ENCODE data around the gene LILRB2.
A peak's percentile ranks its signal among the peaks of the same experiment; 100 is the strongest.

LILRB2 gene

DNA sequence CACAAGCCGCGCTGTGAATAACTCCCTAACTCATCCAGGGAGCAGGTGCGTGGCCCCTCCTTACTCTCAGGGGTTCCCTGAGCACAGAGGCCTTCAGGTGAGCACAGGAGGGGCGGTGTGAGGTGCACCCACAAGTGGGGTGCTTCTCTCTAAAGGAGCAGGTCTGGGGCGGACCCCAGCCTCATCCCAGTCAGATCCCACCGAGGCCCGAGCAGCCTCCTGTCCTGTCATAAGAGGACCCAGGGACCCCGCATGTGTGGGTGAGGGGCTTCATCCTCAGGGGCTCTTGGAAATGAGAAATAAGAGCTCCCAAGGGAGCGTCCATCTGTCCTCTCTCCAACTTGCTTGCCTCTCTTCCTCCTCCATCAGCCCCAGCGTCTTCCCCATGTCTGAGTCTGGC, 35.0 kb upstream of the LILRB2 start:
- no peak overlapping the region for H3K27ac Mint-ChIP-seq
- H3K4me3 Mint-ChIP-seq: no peak overlapping the region
- DNase-seq: no peak
- no peaks in the 10 kb centered on the region for H3K9me3 Mint-ChIP-seq
- H3K36me3 Mint-ChIP-seq: no peaks in the 10 kb centered on the region
- ATAC-seq (replicated peaks): no peak
- H3K4me1 Mint-ChIP-seq: peaks cover 20 to 35% of the 10 kb centered on the region in 2 donors
- peaks cover 40 to 42% of the 10 kb centered on the region in 2 donors for H3K27me3 Mint-ChIP-seq

DNA sequence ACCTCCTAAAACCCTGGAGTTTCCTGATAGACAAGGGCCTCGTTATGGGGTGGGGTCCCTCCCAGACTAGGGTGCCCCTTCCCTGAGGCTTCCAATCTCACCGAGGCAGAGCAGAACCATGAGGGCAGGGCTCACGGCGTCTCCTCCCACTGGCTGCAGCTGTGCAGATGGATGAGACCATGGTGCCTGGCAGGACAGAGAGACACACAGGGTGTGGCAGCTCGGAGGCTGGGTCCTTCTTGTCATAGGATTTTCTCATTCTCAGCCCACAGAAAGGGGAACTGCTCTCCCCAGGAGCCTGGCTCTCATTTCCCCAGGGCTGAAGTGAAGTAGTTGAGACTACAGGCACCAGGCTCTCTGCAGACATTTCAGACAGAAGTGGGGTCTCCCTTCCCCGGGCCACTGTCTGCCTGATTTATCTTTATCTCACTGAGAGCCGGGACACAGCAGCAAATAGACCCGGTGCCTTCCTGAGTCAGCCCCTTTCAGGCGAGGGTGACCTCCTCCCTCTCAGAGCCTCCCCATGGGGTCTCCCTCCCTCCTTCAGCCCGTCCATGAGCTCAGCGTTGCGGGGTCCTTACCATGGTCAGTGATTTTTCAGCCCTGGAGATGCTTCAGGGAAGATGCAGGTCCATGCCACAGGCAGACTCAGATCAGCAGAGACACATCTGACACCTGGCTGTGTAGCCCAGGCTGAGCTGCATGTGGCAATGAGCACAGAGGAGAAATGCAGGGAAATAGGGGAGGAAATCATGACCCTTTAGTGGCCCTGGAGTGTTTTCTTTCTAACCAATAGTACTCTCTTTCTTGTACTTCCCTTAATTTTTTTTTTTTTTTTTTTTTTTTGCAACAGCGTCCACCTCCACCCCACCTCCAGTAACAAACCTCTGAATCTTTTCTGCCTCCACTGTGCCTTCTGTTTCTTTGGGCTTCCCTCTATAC, 31.8 kb upstream of the LILRB2 start, which contains the start of gene LILRA5:
Gene LILRA5 (minus strand): TSS at position 731 of the 942 bp plus-strand sequence. CDS start 147 bp downstream, at position 584.
- Mint-ChIP-seq H3K27ac (peak within 1 kb of the TSS; percentile 33), H3K4me3 (peak within 1 kb of the TSS; percentile 5 to 12)

DNA sequence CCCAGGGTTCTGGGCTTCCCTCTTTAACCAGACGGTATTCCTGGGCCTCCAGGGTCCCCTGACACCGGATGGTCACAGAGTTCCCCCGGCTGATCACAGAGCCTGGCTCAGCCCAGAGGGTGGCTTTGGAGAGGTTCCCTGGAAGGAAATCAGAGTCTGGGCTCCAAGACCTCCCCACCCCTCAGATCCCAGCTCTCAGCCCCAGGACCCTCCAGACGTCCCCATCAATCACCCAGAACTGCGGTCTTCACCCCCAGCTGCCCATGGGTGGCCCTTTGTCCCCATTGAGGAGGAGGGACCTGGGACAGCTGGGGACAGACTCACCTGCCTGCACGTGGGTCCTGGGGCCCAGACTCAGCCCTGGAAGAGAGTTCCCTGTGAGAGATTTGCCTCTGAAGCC, 31.1 kb upstream of the LILRB2 start:
- H3K27ac Mint-ChIP-seq: no peak overlapping the region
- peaks cover 8 to 21% of the 10 kb centered on the region in 2 donors for H3K4me1 Mint-ChIP-seq
- H3K4me3 Mint-ChIP-seq: no peak overlapping the region
- no peaks in the 10 kb centered on the region for H3K9me3 Mint-ChIP-seq
- DNase-seq (no peak), ATAC-seq (replicated peaks) (peak in 1 of 2 donors; percentile 9)
- peaks cover 57 to 63% of the 10 kb centered on the region in 2 donors for H3K27me3 Mint-ChIP-seq
- H3K36me3 Mint-ChIP-seq: no peaks in the 10 kb centered on the region

More for the DNA sequence above, 31.8 kb upstream of the LILRB2 start, which contains the start of gene LILRA5:
- H3K36me3 Mint-ChIP-seq: no peaks in the 10 kb centered on the region
- ATAC-seq (replicated peaks) (peak; percentile 99), DNase-seq (peak; percentile 36)
- peaks cover 50 to 56% of the 10 kb centered on the region in 2 donors for H3K27me3 Mint-ChIP-seq
- no peaks in the 10 kb centered on the region for H3K9me3 Mint-ChIP-seq
- peaks cover 11 to 21% of the 10 kb centered on the region in 2 donors for H3K4me1 Mint-ChIP-seq

DNA sequence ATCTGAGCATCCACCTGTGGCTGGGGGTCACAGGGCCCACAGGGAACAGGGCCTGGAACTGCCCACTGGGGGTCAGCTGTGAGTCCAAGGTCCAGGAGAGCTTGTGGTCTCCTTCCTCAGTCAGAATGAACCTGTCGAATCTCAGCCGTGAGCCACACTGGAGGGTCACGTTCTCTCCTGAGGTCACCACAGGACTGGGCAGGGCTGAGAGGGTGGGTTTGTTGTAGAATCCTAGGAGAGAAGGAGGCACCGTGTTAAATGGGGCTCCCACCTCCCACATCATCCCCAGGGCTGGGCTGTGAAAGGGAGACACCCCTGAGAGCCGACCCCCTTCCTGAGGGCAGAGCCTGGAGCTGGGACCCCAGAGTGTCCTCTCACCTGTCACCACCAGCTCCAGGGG, 30.6 kb upstream of the LILRB2 start:
- H3K9me3 Mint-ChIP-seq: no peaks in the 10 kb centered on the region
- H3K27me3 Mint-ChIP-seq: peaks cover 61 to 65% of the 10 kb centered on the region in 2 donors
- H3K36me3 Mint-ChIP-seq: no peaks in the 10 kb centered on the region
- H3K4me3 Mint-ChIP-seq: no peak overlapping the region
- H3K4me1 Mint-ChIP-seq: peaks cover 8 to 21% of the 10 kb centered on the region in 2 donors
- ATAC-seq (replicated peaks): no peak
- DNase-seq: no peak
- no peak overlapping the region for H3K27ac Mint-ChIP-seq

DNA sequence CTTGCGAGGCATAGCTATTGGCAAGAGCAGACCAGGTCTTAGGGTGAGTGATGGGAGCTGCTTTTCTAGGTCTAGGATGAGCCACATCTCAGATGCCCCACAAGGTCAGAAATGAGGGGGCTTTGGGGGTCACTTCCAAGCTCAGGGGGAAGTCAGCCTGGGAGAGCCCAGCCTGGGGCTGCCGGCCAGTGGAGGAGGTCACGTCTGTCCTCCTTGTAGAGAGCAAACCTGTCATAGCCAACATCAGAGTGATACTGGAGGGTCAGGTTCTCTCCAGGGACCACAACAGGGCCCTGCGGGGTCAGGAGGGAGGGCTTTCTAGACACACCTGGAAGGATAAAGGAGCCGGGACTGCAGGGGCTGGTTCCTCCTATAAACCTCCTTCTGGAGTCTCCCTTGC, 29.6 kb upstream of the LILRB2 start:
- Mint-ChIP-seq H3K27ac (no peak overlapping the region), H3K27me3 (peaks cover 62 to 67% of the 10 kb centered on the region in 2 donors), H3K4me1 (peaks cover 8 to 21% of the 10 kb centered on the region in 2 donors), H3K36me3 (no peaks in the 10 kb centered on the region), H3K9me3 (no peaks in the 10 kb centered on the region), H3K4me3 (no peak overlapping the region)
- no peak for DNase-seq
- ATAC-seq (replicated peaks): no peak

DNA sequence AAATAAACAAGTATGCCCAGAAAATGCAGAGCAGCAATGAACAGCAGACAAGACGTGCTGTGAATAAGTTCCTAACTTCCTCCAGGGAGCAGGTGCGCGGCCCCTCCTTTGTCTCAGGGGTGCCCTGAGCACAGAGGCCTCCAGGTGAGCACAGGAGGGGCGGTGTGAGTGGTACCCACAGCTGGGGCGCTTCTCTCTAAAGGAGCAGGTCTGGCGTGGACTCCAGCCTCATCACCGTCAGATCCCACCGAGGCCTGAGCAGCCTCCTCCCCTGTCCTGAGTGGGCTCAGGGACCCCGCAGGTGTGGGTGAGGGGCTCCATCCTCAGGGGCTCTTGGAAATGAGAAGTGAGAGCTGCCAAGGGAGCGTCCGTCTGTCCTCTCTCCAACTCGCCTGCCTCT, 28.9 kb upstream of the LILRB2 start:
- H3K36me3 Mint-ChIP-seq: no peaks in the 10 kb centered on the region
- ATAC-seq (replicated peaks) (no peak), DNase-seq (no peak)
- H3K27me3 Mint-ChIP-seq: peaks cover 70 to 74% of the 10 kb centered on the region in 2 donors
- no peak overlapping the region for H3K27ac Mint-ChIP-seq
- peaks cover 11 to 26% of the 10 kb centered on the region in 2 donors for H3K4me1 Mint-ChIP-seq
- no peak overlapping the region for H3K4me3 Mint-ChIP-seq
- peaks cover 1 to 3% of the 10 kb centered on the region in 2 donors for H3K9me3 Mint-ChIP-seq

DNA sequence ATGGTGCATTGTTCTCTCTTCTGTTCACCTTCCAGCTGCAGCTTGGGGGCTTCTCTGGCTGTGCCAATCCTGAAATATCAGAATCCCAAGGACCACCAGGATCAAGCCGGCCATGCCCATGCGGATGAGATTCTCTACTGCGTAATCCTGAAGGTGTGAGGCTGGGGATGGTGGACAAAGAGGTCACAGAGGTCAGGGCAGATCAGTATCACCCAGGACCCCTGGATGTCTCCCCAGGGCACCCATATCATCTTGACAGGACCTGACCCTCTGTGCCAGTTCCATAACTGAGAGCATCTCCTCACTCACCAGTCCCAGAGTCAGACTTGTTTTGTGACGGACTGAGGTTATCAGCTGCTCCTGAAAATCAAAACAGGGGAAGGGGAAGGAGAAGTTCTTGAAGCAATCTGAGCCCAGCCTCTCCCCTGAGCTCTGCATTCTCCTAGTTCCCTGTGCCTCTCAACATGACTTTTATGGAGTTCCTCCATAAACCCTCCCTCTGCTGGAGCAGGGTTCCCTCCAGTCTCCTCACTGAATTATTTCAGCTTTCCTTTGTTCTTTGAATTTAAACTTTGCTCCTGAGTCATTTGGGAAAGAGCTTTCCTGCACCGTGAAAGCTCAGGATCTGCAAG, 26.6 kb upstream of the LILRB2 start:
- Mint-ChIP-seq H3K4me1 (peaks cover 9 to 15% of the 10 kb centered on the region in 2 donors), H3K36me3 (no peaks in the 10 kb centered on the region), H3K9me3 (peaks cover 1 to 4% of the 10 kb centered on the region in 2 donors), H3K4me3 (no peak overlapping the region), H3K27ac (no peak overlapping the region), H3K27me3 (peaks cover 58 to 80% of the 10 kb centered on the region in 2 donors)
- ATAC-seq (replicated peaks): no peak
- no peak for DNase-seq

DNA sequence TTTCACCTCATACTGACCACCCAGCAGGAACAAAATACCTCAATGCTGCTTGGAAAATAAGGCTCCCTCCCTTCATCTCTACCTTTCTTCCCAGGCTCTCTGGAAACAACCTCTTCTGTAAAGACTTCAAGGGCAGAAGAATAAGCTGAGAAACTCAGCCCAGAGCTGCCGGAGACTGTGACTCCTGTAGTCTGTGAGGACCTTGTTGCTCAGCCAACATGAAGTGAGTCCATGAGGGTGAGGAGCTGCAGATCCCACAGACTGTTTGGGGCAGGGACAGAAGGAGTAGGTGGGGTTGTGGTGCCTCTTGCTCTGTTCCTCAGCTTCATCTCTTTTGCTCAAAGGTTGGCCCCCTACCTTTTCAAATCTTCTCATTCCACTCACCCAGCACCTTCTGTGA, 24.2 kb upstream of the LILRB2 start:
- Mint-ChIP-seq H3K27ac (no peak overlapping the region), H3K9me3 (peaks cover 1 to 4% of the 10 kb centered on the region in 2 donors), H3K27me3 (peaks cover 60 to 83% of the 10 kb centered on the region in 2 donors), H3K36me3 (no peaks in the 10 kb centered on the region), H3K4me1 (peaks cover 5 to 8% of the 10 kb centered on the region in 2 donors), H3K4me3 (no peak overlapping the region)
- ATAC-seq (replicated peaks): no peak
- no peak for DNase-seq

DNA sequence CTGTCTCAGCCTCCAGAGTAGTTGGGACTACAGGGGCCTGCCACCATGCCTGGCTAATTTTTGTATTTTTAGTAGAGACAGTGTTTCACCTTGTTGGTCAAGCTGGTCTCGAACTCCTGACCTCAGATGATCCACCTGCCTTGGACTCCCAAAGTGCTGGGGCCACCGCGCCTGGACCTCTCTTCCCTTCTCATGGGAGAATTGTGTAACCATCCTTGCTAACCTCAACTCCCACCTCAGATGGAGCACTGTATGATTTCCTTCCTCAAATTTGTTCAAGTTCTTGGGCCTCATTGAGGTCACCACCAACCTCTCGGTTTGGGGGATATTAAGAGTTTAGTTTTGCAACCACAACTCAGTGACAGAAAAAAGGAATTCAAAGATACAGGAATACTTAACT, 21.3 kb upstream of the LILRB2 start:
- no peak for ATAC-seq (replicated peaks)
- no peak for DNase-seq
- Mint-ChIP-seq H3K27ac (no peak overlapping the region), H3K36me3 (no peaks in the 10 kb centered on the region), H3K4me1 (peaks cover 12 to 21% of the 10 kb centered on the region in 2 donors), H3K27me3 (peaks cover 70 to 92% of the 10 kb centered on the region in 2 donors), H3K4me3 (no peak overlapping the region), H3K9me3 (peaks cover 1 to 4% of the 10 kb centered on the region in 2 donors)

DNA sequence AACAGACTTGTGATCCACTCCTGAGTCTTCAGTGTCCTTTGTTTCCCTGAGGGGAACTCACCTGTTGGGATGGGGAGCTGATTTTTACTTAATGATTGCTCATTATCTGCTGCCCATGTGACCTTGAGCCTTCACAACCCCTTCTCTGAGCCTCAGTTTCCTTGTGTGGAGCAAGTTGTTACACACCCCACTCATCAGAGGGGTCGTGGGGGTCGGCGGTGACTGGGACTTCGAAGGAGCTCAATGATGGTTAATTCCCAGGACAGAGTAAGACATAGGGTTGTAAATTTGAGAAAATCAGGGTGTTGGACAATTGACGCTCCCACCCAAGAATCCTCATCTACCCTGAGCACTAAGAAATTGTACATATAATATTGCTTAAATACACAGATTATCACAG, 18.6 kb upstream of the LILRB2 start:
- ATAC-seq (replicated peaks) (no peak), DNase-seq (no peak)
- H3K27me3 Mint-ChIP-seq: peaks cover 48 to 74% of the 10 kb centered on the region in 2 donors
- no peak overlapping the region for H3K27ac Mint-ChIP-seq
- H3K9me3 Mint-ChIP-seq: no peaks in the 10 kb centered on the region
- H3K36me3 Mint-ChIP-seq: peaks cover 0 to under 1% of the 10 kb centered on the region in 2 donors
- H3K4me3 Mint-ChIP-seq: no peak overlapping the region
- peaks cover 7 to 14% of the 10 kb centered on the region in 2 donors for H3K4me1 Mint-ChIP-seq

DNA sequence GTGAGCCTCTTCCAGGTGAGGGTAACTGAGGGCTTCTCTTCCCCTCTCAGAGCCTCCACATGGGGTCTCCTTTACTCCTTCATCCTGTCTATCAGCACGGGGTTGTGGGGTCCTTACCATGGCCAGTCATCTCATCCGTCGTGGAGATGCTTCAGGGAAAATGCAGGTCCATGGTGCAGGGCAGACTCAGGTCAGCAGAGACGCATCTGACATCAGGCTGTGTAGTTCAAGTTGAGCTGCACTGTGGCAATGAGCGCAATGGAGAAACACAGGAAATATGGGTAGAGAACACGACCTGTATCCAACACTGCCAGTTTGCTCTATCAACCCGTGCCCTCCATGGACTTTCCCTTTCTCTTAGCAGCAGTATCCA, 18.2 kb upstream of the LILRB2 start:
- Mint-ChIP-seq H3K4me3 (no peak overlapping the region), H3K9me3 (no peaks in the 10 kb centered on the region), H3K27ac (no peak overlapping the region), H3K36me3 (peaks cover 0 to 3% of the 10 kb centered on the region in 2 donors), H3K27me3 (peaks cover 52 to 74% of the 10 kb centered on the region in 2 donors), H3K4me1 (peaks cover 7 to 13% of the 10 kb centered on the region in 2 donors)
- no peak for DNase-seq
- no peak for ATAC-seq (replicated peaks)

DNA sequence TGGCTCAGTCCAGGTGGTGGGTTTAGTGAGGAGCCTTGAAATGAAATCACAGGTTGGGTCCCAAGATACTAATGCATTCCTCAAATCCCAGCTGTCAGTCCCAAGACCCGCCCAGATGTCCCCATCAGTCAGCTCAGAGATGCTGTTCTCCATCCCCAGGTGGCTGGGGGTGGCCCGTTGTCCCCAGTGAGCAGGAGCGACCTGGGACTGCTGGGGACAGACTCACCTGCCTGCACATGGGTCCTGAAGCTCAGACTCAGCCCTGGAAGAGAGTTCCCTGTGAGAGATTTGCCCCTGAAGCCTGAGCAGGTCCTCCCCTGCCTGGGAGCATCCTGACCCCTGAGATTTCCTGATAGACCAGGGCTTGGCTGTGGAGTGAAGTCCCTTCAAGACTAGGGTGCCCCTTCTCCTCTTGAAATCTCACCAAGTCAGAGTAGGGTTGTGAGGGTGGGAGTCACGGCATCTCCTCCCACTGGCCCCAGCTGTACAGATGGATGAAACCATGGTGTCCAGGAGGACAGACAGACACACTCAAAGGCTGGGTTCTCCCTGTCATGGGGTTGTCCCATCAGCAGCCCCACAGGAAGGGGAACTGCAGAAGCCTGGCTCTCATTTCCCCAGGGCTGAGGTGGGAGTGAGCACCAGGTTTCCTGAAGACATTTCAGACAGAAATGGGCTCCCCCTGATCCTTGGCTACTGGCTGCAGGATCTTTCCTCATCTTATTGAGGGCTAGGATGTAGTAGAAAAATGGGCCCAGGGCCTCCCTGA, 17.6 kb upstream of the LILRB2 start:
- peaks cover 7 to 13% of the 10 kb centered on the region in 2 donors for H3K4me1 Mint-ChIP-seq
- peaks cover 57 to 74% of the 10 kb centered on the region in 2 donors for H3K27me3 Mint-ChIP-seq
- H3K27ac Mint-ChIP-seq: no peak overlapping the region
- no peak overlapping the region for H3K4me3 Mint-ChIP-seq
- H3K36me3 Mint-ChIP-seq: peaks cover 0 to 3% of the 10 kb centered on the region in 2 donors
- peak in 1 of 2 donors; percentile 45 for ATAC-seq (replicated peaks)
- DNase-seq: no peak
- peaks cover 0 to under 1% of the 10 kb centered on the region in 2 donors for H3K9me3 Mint-ChIP-seq

DNA sequence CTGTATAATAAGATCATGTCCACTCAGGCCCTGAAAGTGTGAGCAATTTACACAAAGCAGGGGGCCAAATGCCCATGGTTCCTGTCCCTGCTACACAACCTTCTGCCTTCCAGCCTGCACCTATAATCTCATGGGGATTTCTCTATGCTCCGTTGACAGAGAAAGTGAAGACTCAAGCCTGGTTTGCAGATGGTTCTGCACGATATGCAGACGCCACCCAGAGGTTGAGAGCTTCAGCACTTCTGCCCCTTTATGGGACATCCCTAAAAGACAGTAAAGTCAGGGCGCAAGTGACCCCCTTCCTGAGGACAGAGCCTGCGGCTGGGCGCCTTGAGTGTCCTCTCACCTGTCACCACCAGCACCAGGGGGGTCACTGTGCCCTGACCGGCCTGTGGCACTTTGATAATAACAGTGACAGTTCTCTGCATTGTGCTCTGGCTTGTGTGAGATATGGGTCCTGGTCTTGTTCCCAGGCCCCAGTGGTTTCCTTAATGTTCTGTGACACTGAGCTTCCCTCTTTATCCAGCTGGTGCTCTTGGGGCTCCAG, 16.9 kb upstream of the LILRB2 start:
- no peak overlapping the region for H3K4me3 Mint-ChIP-seq
- ATAC-seq (replicated peaks): peak; percentile 57 to 77
- peaks cover 0 to 5% of the 10 kb centered on the region in 2 donors for H3K9me3 Mint-ChIP-seq
- H3K27me3 Mint-ChIP-seq: peaks cover 59 to 74% of the 10 kb centered on the region in 2 donors
- peaks cover 0 to 3% of the 10 kb centered on the region in 2 donors for H3K36me3 Mint-ChIP-seq
- H3K4me1 Mint-ChIP-seq: peaks cover 7 to 13% of the 10 kb centered on the region in 2 donors
- no peak for DNase-seq
- H3K27ac Mint-ChIP-seq: no peak overlapping the region
